ENCODE results near the gene PPP1R3G.

GRCh38 chr6:5058254-5058653 is 26.9 kb upstream of the PPP1R3G start:
- TF ChIP-seq, protein P1, sequence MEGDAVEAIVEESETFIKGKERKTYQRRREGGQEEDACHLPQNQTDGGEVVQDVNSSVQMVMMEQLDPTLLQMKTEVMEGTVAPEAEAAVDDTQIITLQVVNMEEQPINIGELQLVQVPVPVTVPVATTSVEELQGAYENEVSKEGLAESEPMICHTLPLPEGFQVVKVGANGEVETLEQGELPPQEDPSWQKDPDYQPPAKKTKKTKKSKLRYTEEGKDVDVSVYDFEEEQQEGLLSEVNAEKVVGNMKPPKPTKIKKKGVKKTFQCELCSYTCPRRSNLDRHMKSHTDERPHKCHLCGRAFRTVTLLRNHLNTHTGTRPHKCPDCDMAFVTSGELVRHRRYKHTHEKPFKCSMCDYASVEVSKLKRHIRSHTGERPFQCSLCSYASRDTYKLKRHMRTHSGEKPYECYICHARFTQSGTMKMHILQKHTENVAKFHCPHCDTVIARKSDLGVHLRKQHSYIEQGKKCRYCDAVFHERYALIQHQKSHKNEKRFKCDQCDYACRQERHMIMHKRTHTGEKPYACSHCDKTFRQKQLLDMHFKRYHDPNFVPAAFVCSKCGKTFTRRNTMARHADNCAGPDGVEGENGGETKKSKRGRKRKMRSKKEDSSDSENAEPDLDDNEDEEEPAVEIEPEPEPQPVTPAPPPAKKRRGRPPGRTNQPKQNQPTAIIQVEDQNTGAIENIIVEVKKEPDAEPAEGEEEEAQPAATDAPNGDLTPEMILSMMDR (IDR thresholded peaks at IDR 0.05): no peak
- no peak for TF ChIP-seq POLR2AphosphoS5 (IDR thresholded peaks at IDR 0.05)
